Measurements from ENCODE around the gene LY6G5C. TPM values are rescaled to one million over a fixed set of nuclear protein-coding genes. Genes with fewer than 3 reads are reported as not detected.
A peak's percentile ranks its signal among the peaks of the same experiment; 100 is the strongest.

LY6G5C gene
- total RNA-seq, 4 donors from 2014 or later = 1.0 to 4.4 (median 3.8) TPM; not detected in 1

GRCh38 chr6:31683591-31683990, 2.7 kb upstream of the LY6G5C start:
- Histone ChIP-seq H3K9me3 (no peaks in the 10 kb centered on the region), H3K4me1 (peaks cover 0 to 4% of the 10 kb centered on the region in 2 donors), H3K4me3 (no peak overlapping the region), H3K27ac (no peak overlapping the region), H3K36me3 (no peaks in the 10 kb centered on the region), H3K27me3 (no peaks in the 10 kb centered on the region)
- intact Hi-C loops (cut with DNase I; ENCODE audit: low total_unique reads) = loop anchor here (5.0 kb wide), 1 partner anchor 149 kb away; no protein-coding TSS in a partner anchor
- DNase-seq = no peak
- TF ChIP-seq CTCF (IDR thresholded peaks at IDR 0.05) = no peak
- TF ChIP-seq POLR2A (IDR thresholded peaks at IDR 0.05) = no peak

- TF ChIP-seq CTCF (IDR thresholded peaks at IDR 0.05) = peak in 3 of 4 experiments; percentile 29 to 36 (median 36)
- TF ChIP-seq POLR2A (IDR thresholded peaks at IDR 0.05) = peak in 1 of 2 donors; percentile 19
- peak overlapping the region; percentile 71 to 88 for H3K27ac ChIP-seq
- H3K4me3 ChIP-seq = peak overlapping the region; percentile 40 to 56
- DNase-seq = peak in 1 of 2 donors; percentile 57
- no peaks in the 10 kb centered on the region for H3K9me3 ChIP-seq
- intact Hi-C loops (cut with DNase I; ENCODE audit: low total_unique reads) = loop anchor here (5.0 kb wide), 1 partner anchor 151 kb away; no protein-coding TSS in a partner anchor
- H3K4me1 ChIP-seq = peaks cover 0 to 4% of the 10 kb centered on the region in 2 donors
- H3K36me3 ChIP-seq = no peaks in the 10 kb centered on the region
- no peaks in the 10 kb centered on the region for H3K27me3 ChIP-seq
Measured at GRCh38 chr6:31681135-31681671, 336 bp upstream of the LY6G5C start.

GRCh38 chr6:31677955-31678354, 2.9 kb downstream of the LY6G5C start:
- Histone ChIP-seq H3K9me3 (no peaks in the 10 kb centered on the region), H3K4me1 (peaks cover 0 to 4% of the 10 kb centered on the region in 2 donors), H3K27ac (no peak overlapping the region), H3K27me3 (no peaks in the 10 kb centered on the region), H3K4me3 (no peak overlapping the region), H3K36me3 (no peaks in the 10 kb centered on the region)
- no peak for DNase-seq
- TF ChIP-seq CTCF (IDR thresholded peaks at IDR 0.05) (no peak), POLR2A (IDR thresholded peaks at IDR 0.05) (no peak)
- intact Hi-C loops (cut with DNase I; ENCODE audit: low total_unique reads) = no loop called here

- Histone ChIP-seq H3K27me3 (no peaks in the 10 kb centered on the region), H3K36me3 (no peaks in the 10 kb centered on the region), H3K4me1 (peaks cover 0 to 4% of the 10 kb centered on the region in 2 donors), H3K4me3 (no peak overlapping the region), H3K9me3 (no peaks in the 10 kb centered on the region), H3K27ac (no peak overlapping the region)
- TF ChIP-seq CTCF (IDR thresholded peaks at IDR 0.05) (no peak), POLR2A (IDR thresholded peaks at IDR 0.05) (no peak)
- intact Hi-C loops (cut with DNase I; ENCODE audit: low total_unique reads) = no loop called here
- DNase-seq = no peak
Measured at GRCh38 chr6:31676904-31677303, 4.0 kb downstream of the LY6G5C start.

GRCh38 chr6:31676322-31676903, 4.5 kb downstream of the LY6G5C start:
- no peak for TF ChIP-seq CTCF (IDR thresholded peaks at IDR 0.05)
- no peak for TF ChIP-seq POLR2A (IDR thresholded peaks at IDR 0.05)
- Histone ChIP-seq H3K4me3 (no peak overlapping the region), H3K36me3 (no peaks in the 10 kb centered on the region), H3K27me3 (no peaks in the 10 kb centered on the region), H3K4me1 (peaks cover 0 to 4% of the 10 kb centered on the region in 2 donors), H3K27ac (no peak overlapping the region), H3K9me3 (no peaks in the 10 kb centered on the region)
- intact Hi-C loops (cut with DNase I; ENCODE audit: low total_unique reads) = no loop called here
- no peak for DNase-seq
